Measurements from ENCODE around the gene AGAP3. TPM values are rescaled to one million over a fixed set of nuclear protein-coding genes. Genes with fewer than 3 reads are reported as not detected.

Gene AGAP3
- total RNA-seq, 1 donor from 2014 or later = 7.4 TPM

DNA sequence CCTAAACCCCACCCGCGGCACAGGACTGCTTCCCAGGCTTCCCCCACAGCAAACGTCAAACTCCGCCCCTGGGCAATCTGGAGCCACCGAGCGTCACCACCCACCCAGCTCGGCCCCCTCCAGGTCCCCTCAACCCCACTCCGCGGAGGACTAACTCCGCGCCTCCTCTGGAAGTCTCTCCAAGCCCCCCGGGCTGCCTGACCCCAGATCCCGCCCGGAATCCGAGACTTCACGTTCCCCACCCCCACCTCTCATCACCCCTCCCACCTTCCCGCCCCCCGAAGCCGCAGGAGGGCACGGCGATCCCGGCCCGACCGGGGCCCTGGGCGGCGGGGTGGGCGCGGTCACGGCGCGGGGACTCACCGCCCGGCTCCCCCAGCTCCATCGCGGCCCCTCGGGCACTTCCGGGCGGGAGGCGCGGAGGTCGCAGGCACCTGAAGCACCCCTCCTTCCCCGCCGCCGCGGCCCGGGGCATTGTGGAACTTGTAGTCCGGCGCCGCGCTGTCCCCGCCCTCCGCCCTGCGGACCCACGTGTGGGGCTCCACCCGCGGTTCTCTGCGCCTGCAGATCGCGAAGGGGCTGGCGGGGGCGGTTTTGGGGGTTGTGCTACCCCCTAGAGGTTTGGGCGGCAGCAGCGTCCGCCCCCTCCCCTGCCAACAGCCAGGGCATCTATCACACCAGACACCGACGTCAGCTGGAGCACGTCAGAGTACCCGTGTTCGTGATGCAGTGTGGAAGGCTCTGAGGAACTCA lies 3.0 kb upstream of the AGAP3 start, which contains the start of gene TMUB1:
TSS of gene TMUB1 (minus strand) at position 423 of the 753 bp plus-strand sequence. CDS start 930 bp downstream, outside the sequence.
- intact Hi-C loops (cut with micrococcal nuclease) = loop anchor here (1.0 to 10.0 kb wide), 5 partner anchors 55 to 1458 kb away; partner anchors contain the start of genes ABCB8, CHPF2, PRKAG2 and ZNF775
- Mint-ChIP-seq H3K27me3 (peaks cover 8% of the 10 kb centered on the region), H3K27ac (peak within 1 kb of the TSS; percentile 90), H3K4me1 (peaks cover 53% of the 10 kb centered on the region), H3K36me3 (ENCODE audit: low read depth) (peaks cover 6% of the 10 kb centered on the region), H3K9me3 (no peaks in the 10 kb centered on the region), H3K4me3 (peak within 1 kb of the TSS; percentile 91)
- CTCF ChIA-PET = no interaction called here
- POLR2A ChIA-PET = interaction anchor here (0.9 to 1.5 kb wide), 3 partner anchors 25 to 259 kb away, joined by 3 to 7 read pairs (median 3); partner anchors contain the start of genes ABCB8 and NUB1
- TF ChIP-seq, protein P1, sequence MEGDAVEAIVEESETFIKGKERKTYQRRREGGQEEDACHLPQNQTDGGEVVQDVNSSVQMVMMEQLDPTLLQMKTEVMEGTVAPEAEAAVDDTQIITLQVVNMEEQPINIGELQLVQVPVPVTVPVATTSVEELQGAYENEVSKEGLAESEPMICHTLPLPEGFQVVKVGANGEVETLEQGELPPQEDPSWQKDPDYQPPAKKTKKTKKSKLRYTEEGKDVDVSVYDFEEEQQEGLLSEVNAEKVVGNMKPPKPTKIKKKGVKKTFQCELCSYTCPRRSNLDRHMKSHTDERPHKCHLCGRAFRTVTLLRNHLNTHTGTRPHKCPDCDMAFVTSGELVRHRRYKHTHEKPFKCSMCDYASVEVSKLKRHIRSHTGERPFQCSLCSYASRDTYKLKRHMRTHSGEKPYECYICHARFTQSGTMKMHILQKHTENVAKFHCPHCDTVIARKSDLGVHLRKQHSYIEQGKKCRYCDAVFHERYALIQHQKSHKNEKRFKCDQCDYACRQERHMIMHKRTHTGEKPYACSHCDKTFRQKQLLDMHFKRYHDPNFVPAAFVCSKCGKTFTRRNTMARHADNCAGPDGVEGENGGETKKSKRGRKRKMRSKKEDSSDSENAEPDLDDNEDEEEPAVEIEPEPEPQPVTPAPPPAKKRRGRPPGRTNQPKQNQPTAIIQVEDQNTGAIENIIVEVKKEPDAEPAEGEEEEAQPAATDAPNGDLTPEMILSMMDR (IDR thresholded peaks at IDR 0.05) = no peak
- peak; percentile 84 for DNase-seq
- ATAC-seq (ENCODE audit: low read depth) = peak; percentile 62

DNA sequence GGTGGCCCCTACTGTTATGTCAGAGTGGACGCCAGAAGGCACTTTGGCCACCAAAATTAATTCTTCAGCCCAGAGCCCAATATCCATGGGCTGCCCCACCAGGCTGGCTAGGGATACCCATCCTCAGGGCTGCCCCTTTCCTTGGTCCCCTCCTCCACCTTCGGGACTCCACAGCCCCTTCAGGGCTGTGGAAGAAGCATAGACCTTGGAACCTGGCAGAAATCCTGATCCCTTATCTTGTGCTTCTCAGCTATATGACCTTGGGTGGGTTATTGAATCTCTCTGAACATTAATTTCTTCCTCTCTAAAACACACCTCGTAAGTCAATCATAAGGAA lies 2.5 kb upstream of the AGAP3 start:
- TF ChIP-seq, protein P1 (IDR thresholded peaks at IDR 0.05) = no peak
- POLR2A ChIA-PET = interaction anchor here (0.9 to 1.6 kb wide), 2 partner anchors 56 to 1246 kb away, joined by 3 read pairs; partner anchors contain the start of genes ABCB8 and ZNF862
- H3K4me1 Mint-ChIP-seq = peaks cover 53% of the 10 kb centered on the region
- H3K27me3 Mint-ChIP-seq = peaks cover 8% of the 10 kb centered on the region
- H3K36me3 Mint-ChIP-seq (ENCODE audit: low read depth) = peaks cover 6% of the 10 kb centered on the region
- peak overlapping the region; percentile 81 for H3K4me3 Mint-ChIP-seq
- CTCF ChIA-PET = no interaction called here
- ATAC-seq (ENCODE audit: low read depth) (no peak), DNase-seq (no peak)
- intact Hi-C loops (cut with micrococcal nuclease) = loop anchor here (1.0 to 10.0 kb wide), 5 partner anchors 55 to 1459 kb away; partner anchors contain the start of genes ABCB8, CHPF2, PRKAG2 and ZNF775
- no peak overlapping the region for H3K27ac Mint-ChIP-seq
- no peaks in the 10 kb centered on the region for H3K9me3 Mint-ChIP-seq

DNA sequence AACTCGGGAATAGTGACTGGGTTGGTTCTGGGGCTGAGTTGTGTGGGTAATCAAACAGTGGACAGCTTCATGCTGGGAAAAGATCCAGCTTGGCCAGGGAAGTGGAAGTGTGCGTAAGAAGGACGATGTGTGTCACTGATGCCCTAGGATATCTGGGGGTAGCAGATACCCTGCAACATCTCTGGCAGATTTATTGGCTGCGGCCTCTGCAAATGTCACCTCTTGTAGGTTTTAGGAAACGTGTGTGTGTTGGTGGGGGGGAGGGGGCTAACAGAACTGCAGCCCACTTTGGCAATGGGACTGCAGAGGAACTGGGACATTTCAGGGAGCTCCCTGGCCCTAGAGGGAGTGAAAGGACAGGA lies 965 bp upstream of the AGAP3 start:
- TF ChIP-seq, protein P1 (IDR thresholded peaks at IDR 0.05) = no peak
- H3K9me3 Mint-ChIP-seq = no peaks in the 10 kb centered on the region
- H3K4me3 Mint-ChIP-seq = peak overlapping the region; percentile 88
- ChIA-PET POLR2A (interaction anchor here (0.7 to 1.6 kb wide), 4 partner anchors 23 to 1247 kb away, joined by 3 to 7 read pairs (median 4); partner anchors contain the start of genes ABCB8, ABCF2 and ZNF862), CTCF (no interaction called here)
- DNase-seq (no peak), ATAC-seq (ENCODE audit: low read depth) (no peak)
- intact Hi-C loops (cut with micrococcal nuclease) = loop anchor here (10.0 kb wide), 2 partner anchors 789 to 1461 kb away; partner anchors contain the start of gene PRKAG2
- peaks cover 4% of the 10 kb centered on the region for H3K36me3 Mint-ChIP-seq (ENCODE audit: low read depth)
- H3K27ac Mint-ChIP-seq = peak overlapping the region; percentile 16
- H3K27me3 Mint-ChIP-seq = peaks cover 16% of the 10 kb centered on the region
- peaks cover 46% of the 10 kb centered on the region for H3K4me1 Mint-ChIP-seq

DNA sequence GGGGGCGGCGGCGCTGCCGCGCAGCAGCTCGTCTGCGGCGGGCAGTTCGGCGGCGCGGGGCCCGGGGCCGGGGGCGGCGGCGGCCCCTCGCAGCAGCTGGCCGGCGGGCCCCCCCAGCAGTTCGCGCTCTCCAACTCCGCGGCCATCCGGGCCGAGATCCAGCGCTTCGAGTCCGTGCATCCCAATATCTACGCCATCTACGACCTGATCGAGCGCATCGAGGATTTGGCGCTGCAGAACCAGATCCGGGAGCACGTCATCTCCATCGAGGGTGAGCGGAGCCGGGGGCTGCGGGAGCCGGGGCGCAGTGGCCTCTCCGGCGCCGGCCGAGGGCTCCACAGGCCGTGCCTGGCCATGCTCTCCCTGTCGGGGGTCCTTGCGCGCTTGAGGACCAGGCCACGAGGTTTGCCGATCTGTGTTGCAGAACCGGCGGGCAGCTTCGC lies 548 bp downstream of the AGAP3 start:
- POLR2A ChIA-PET = interaction anchor here (1.0 kb wide), 1 partner anchor 59 kb away, joined by 4 read pairs; the partner anchor contains the start of gene ABCB8
- H3K27ac Mint-ChIP-seq = no peak overlapping the region
- peaks cover 21% of the 10 kb centered on the region for H3K27me3 Mint-ChIP-seq
- peak overlapping the region; percentile 86 for H3K4me3 Mint-ChIP-seq
- ATAC-seq (ENCODE audit: low read depth) = no peak
- no peak for DNase-seq
- peaks cover 45% of the 10 kb centered on the region for H3K4me1 Mint-ChIP-seq
- CTCF ChIA-PET = interaction anchor here (1.2 to 1.5 kb wide), 2 partner anchors 25 to 189 kb away, joined by 3 read pairs; no protein-coding TSS in a partner anchor
- intact Hi-C loops (cut with micrococcal nuclease) = loop anchor here (10.0 kb wide), 2 partner anchors 788 to 1462 kb away; partner anchors contain the start of gene PRKAG2
- no peaks in the 10 kb centered on the region for H3K9me3 Mint-ChIP-seq
- H3K36me3 Mint-ChIP-seq (ENCODE audit: low read depth) = peaks cover 4% of the 10 kb centered on the region
- TF ChIP-seq, protein P1 (IDR thresholded peaks at IDR 0.05) = no peak

Measured in activated B cell treated with CpG ODN at 0.5 μM for 24 hours (primary cell).